Vagina (tissue), 2 donors: Measurements from ENCODE around the gene FKBP1B.

ENCODE experiments used
- CTCF ChIP-seq, 3 experiments: fragments of 450-650 bp in 2 of 3; fragments of 200-600 bp in 1 of 3; sonication (generic) in 1 of 3; IDR thresholded peaks; one replicate each; pipeline ENCODE4 v1.5.1; 2017 to 2019; ENCODE audit warnings: antibody characterized with exemption in 3 of 3, mild to moderate bottlenecking in 2 of 3, moderate library complexity in 2 of 3
- POLR2A ChIP-seq, 2 donors: fragments of 450-650 bp; IDR thresholded peaks; one replicate each; pipeline ENCODE4 v1.6.1; 2017; ENCODE audit warnings: antibody characterized with exemption in 2 of 2, mild to moderate bottlenecking in 2 of 2, moderate library complexity in 2 of 2
- POLR2AphosphoS5 ChIP-seq, 2 donors: sonication (generic); formaldehyde crosslinking; IDR thresholded peaks; one replicate each; pipeline ENCODE4 v1.9.0; 2017; ENCODE audit warnings: antibody characterized with exemption in 2 of 2, mild to moderate bottlenecking in 2 of 2, low read depth in 1 of 2; ENCODE audit not compliant: insufficient read depth in 1 of 2

GRCh38 chr2:24111407-24111901 is 61.9 kb downstream of the FKBP1B start:
- TF ChIP-seq POLR2AphosphoS5 (IDR thresholded peaks at IDR 0.05; ENCODE audit: insufficient read depth in 1 of 2, low read depth in 1 of 2) (no peak), CTCF (IDR thresholded peaks at IDR 0.05) (no peak), POLR2A (IDR thresholded peaks at IDR 0.05) (no peak)
